OCI-LY1 (cell line): ENCODE measurements around the gene MARCHF10.

ENCODE experiments used
- CTCF ChIP-seq: fragments of 200-600 bp; sonication (generic), shearing (Covaris generic); IDR thresholded peaks from 2 replicates; pipeline ENCODE4 v1.5.1; 2017; ENCODE audit warnings: mild to moderate bottlenecking, antibody characterized with exemption, low read length, moderate library complexity, mixed read lengths
- EZH2 ChIP-seq: fragments of 200-600 bp; sonication (generic), shearing (Covaris generic); IDR thresholded peaks from 2 replicates; pipeline ENCODE4 v1.8.0; 2017; ENCODE audit warnings: borderline replicate concordance, mixed run types, mild to moderate bottlenecking, antibody characterized with exemption, low read length, moderate library complexity, mixed read lengths

- TF ChIP-seq CTCF, result no peak
- no peak for TF ChIP-seq EZH2
Observed at GRCh38 chr17:62763891-62764600, 44.1 kb downstream of the MARCHF10 start.
